Gastroesophageal sphincter (tissue), 3 donors: ENCODE data around the gene PTGES2.

Source experiments
- CTCF ChIP-seq, 4 experiments: fragments of 200-600 bp in 2 of 4; fragments of 450-650 bp in 2 of 4; sonication (generic) in 1 of 4; IDR thresholded peaks; one replicate each; pipeline ENCODE4 v1.5.1; 2017 to 2019; ENCODE audit warnings: antibody characterized with exemption in 4 of 4, mild to moderate bottlenecking in 2 of 4, moderate library complexity in 2 of 4
- POLR2A ChIP-seq, 2 donors: fragments of 450-650 bp; IDR thresholded peaks; one replicate each; pipeline ENCODE4 v1.6.1; 2017; ENCODE audit warnings: antibody characterized with exemption in 2 of 2, mild to moderate bottlenecking in 2 of 2, moderate library complexity in 1 of 2

- TF ChIP-seq CTCF (IDR thresholded peaks at IDR 0.05) (no peak), POLR2A (IDR thresholded peaks at IDR 0.05) (no peak)
These were observed 27.5 kb downstream of the PTGES2 start for GRCh38 chr9:128099932-128100491.
